Measurements from ENCODE around the gene OIT3. TPM values are rescaled to one million over a fixed set of nuclear protein-coding genes. Genes with fewer than 3 reads are reported as not detected.

OIT3 gene
- total and polyA plus RNA-seq, 2 of the 4 experiments (the other 2 are of a cell fraction): not detected

DNA sequence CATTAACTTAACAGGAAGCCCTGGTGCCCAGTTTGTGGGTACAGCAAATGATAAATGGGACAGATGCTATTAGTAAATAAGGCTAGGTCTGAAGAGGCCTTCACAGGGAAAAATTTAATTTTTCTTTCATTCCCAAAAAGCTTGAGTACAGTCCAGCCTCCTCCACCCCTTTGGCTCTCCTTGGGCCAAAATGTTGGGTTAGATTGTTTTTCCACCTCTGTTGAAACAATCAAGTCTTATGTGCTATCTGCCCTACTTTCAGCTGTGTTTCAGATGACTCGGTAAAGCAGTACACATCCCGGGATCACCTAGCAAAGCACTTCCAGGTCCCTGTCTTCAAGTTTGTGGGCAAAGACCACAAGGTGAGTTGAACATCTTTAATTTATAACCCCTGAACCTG is 36.7 kb downstream of the OIT3 start:
- H3K9ac ChIP-seq (ENCODE audit: low read depth, low read length): no peak overlapping the region
- no peak overlapping the region for H3K4me2 ChIP-seq (ENCODE audit: low read depth, low read length)
- H3K27me3 ChIP-seq (ENCODE audit: control insufficient read depth, insufficient read depth, low read length): peaks cover 8% of the 10 kb centered on the region
- ATAC-seq (ENCODE audit: low read depth) (no peak), DNase-seq (no peak)
- in situ Hi-C loops (cut with MboI; ENCODE audit: low sequenced_read_pairs): no loop called here
- no peak overlapping the region for H2AK5ac ChIP-seq (ENCODE audit: low read depth, low read length)
- no peak overlapping the region for H3K4me3 ChIP-seq (ENCODE audit: insufficient read depth, low read depth, low read length)
- no peak overlapping the region for H3K56ac ChIP-seq (ENCODE audit: extremely low read depth, insufficient read depth, low read length)
- BruUV-seq (replicated peaks): no TSS peak
- H2AK9ac ChIP-seq (replicated peaks; ENCODE audit: low read depth, low read length, poor library complexity): no peak overlapping the region
- dilution Hi-C loops (cut with HindIII; ENCODE audit: low sequenced_read_pairs, unreplicated experiment): no loop called here
- no peak overlapping the region for H3K27ac ChIP-seq (ENCODE audit: insufficient read depth, low read length)
- no peak overlapping the region for H3K18ac ChIP-seq (ENCODE audit: low read depth, low read length)
- no peak overlapping the region for H2BK20ac ChIP-seq (ENCODE audit: low read depth, low read length)
- ChIA-PET POLR2A (ENCODE audit: unreplicated experiment) (no interaction called here), CTCF (interaction anchor here (0.6 to 0.7 kb wide), 2 partner anchors 20 to 250 kb away, joined by 3 read pairs; no protein-coding TSS in a partner anchor)
- no peak overlapping the region for H2AFZ ChIP-seq (replicated peaks; ENCODE audit: low read length, poor library complexity)
- H4K8ac ChIP-seq (ENCODE audit: low read depth in 2 of 2, low read length in 2 of 2): no peak overlapping the region
- H3K14ac ChIP-seq (replicated peaks; ENCODE audit: low read depth, low read length): no peak overlapping the region
- intact Hi-C loops (cut with micrococcal nuclease): no loop called here
- H3K4ac ChIP-seq (ENCODE audit: low read depth, low read length): no peak overlapping the region
- H2BK15ac ChIP-seq (ENCODE audit: low read depth, low read length): no peak overlapping the region
- no peaks in the 10 kb centered on the region for H4K20me1 ChIP-seq (ENCODE audit: insufficient read depth, low read length)
- no peak overlapping the region for H2BK5ac ChIP-seq (ENCODE audit: low read depth, low read length, poor library complexity, severe bottlenecking)
- WGBS, 2 experiments (ENCODE audit: extremely low coverage in 2 of 2, insufficient read length in 1 of 2): 75% methylated on average over 2 of the region's 2 CpGs; no CpG with 5 or more reads in 1 of the 2 experiments
- H3K79me1 ChIP-seq (ENCODE audit: low read depth in 1 of 2, low read length in 2 of 2): no peaks in the 10 kb centered on the region
- H4K91ac ChIP-seq (ENCODE audit: insufficient read depth, low read depth, low read length): no peak overlapping the region
- H4K5ac ChIP-seq (ENCODE audit: low read depth, low read length): no peak overlapping the region
- no peaks in the 10 kb centered on the region for H3K9me1 ChIP-seq (ENCODE audit: insufficient read depth, low read length)
- H3K23ac ChIP-seq (ENCODE audit: low read depth, low read length): no peak overlapping the region
- H3K9me3 ChIP-seq (ENCODE audit: control insufficient read depth, insufficient read depth, low read length): no peaks in the 10 kb centered on the region
- no peaks in the 10 kb centered on the region for H3K36me3 ChIP-seq (ENCODE audit: control insufficient read depth, insufficient read depth, low read length)
- no peak overlapping the region for H2BK120ac ChIP-seq (ENCODE audit: low read depth, low read length)
- no peaks in the 10 kb centered on the region for H3K4me1 ChIP-seq (ENCODE audit: control insufficient read depth, insufficient read depth, low read length)
- TF ChIP-seq MAFK (IDR thresholded peaks at IDR 0.05; ENCODE audit: low read depth, low read length) (no peak), SMC3 (IDR thresholded peaks at IDR 0.05; ENCODE audit: low read depth, low read length) (no peak), BHLHE40 (IDR thresholded peaks at IDR 0.05; ENCODE audit: low read depth, low read length) (no peak), CHD1 (IDR thresholded peaks at IDR 0.05; ENCODE audit: low read depth, low read length) (no peak), NFE2L2 (IDR thresholded peaks at IDR 0.05; ENCODE audit: low read depth, low read length) (no peak), RCOR1 (IDR thresholded peaks at IDR 0.05; ENCODE audit: insufficient replicate concordance, low read length) (no peak), MXI1 (IDR thresholded peaks at IDR 0.05; ENCODE audit: borderline replicate concordance, low read depth, low read length) (no peak), RAD21 (IDR thresholded peaks at IDR 0.05; ENCODE audit: low read length) (no peak), CEBPB (IDR thresholded peaks at IDR 0.05; ENCODE audit: low read depth, low read length) (no peak)
- TF ChIP-seq, protein P1, sequence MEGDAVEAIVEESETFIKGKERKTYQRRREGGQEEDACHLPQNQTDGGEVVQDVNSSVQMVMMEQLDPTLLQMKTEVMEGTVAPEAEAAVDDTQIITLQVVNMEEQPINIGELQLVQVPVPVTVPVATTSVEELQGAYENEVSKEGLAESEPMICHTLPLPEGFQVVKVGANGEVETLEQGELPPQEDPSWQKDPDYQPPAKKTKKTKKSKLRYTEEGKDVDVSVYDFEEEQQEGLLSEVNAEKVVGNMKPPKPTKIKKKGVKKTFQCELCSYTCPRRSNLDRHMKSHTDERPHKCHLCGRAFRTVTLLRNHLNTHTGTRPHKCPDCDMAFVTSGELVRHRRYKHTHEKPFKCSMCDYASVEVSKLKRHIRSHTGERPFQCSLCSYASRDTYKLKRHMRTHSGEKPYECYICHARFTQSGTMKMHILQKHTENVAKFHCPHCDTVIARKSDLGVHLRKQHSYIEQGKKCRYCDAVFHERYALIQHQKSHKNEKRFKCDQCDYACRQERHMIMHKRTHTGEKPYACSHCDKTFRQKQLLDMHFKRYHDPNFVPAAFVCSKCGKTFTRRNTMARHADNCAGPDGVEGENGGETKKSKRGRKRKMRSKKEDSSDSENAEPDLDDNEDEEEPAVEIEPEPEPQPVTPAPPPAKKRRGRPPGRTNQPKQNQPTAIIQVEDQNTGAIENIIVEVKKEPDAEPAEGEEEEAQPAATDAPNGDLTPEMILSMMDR (conservative IDR thresholded peaks at IDR 0.05; ENCODE audit: low read depth, low read length): no peak
